Measurements from ENCODE around the gene PXDC1.
"Not testable (repeated sequence)": the region's sequence is repeated elsewhere in the genome, so short reads cannot be mapped to it uniquely, and the experiment has no call there.

PXDC1 gene

GRCh38 chr6:3707751-3708412, 43.6 kb downstream of the PXDC1 start:
- no peak for DNase-seq

- DNase-seq: no peak
These were observed 44.5 kb downstream of the PXDC1 start for GRCh38 chr6:3707024-3707423.

- no peak for DNase-seq
These were observed 45.0 kb downstream of the PXDC1 start for GRCh38 chr6:3706547-3706946.

GRCh38 chr6:3701631-3702030, 49.9 kb downstream of the PXDC1 start:
- DNase-seq: no peak

GRCh38 chr6:3699231-3699630, 52.3 kb downstream of the PXDC1 start:
- DNase-seq: no peak

- DNase-seq: no peak
These were observed 53.5 kb downstream of the PXDC1 start for GRCh38 chr6:3698021-3698420.

GRCh38 chr6:3697609-3698008, 53.9 kb downstream of the PXDC1 start:
- no peak for DNase-seq

GRCh38 chr6:3696525-3697088, 54.9 kb downstream of the PXDC1 start:
- no peak for DNase-seq

- DNase-seq: no peak
These were observed 56.3 kb downstream of the PXDC1 start for GRCh38 chr6:3695065-3695817.

- no peak for DNase-seq
These were observed 57.7 kb downstream of the PXDC1 start for GRCh38 chr6:3693831-3694230.

GRCh38 chr6:3690506-3690905, 61.0 kb downstream of the PXDC1 start:
- DNase-seq: no peak

- no peak for DNase-seq
These were observed 63.7 kb downstream of the PXDC1 start for GRCh38 chr6:3687847-3688246.

GRCh38 chr6:3683331-3683730, 68.2 kb downstream of the PXDC1 start:
- no peak for DNase-seq

GRCh38 chr6:3678946-3679345, 72.6 kb downstream of the PXDC1 start:
- DNase-seq: no peak

- DNase-seq: not testable (repeated sequence)
These were observed 73.8 kb downstream of the PXDC1 start for GRCh38 chr6:3677751-3678150.

- DNase-seq: not testable (repeated sequence)
These were observed 74.2 kb downstream of the PXDC1 start for GRCh38 chr6:3677351-3677750.

Measured in islet precursor cell (in vitro differentiated cells).